HCT116 (cell line): ENCODE results near the gene PREB.

ENCODE experiments used
- CEBPB ChIP-seq: IDR thresholded peaks from 2 replicates; pipeline ENCODE4 v1.6.1; 2012; ENCODE audit warnings: low read depth
- CTCF ChIP-seq, 3 experiments: fragments of 200-600 bp in 1 of 3; sonication (generic) in 1 of 3; IDR thresholded peaks in 2 of 3; conservative IDR thresholded peaks in 1 of 3; 2 replicates each; pipeline ENCODE4 v1.5.1; 2012 to 2017; ENCODE audit warnings: low read depth in 2 of 3, low read length in 2 of 3, antibody characterized with exemption in 1 of 3, borderline replicate concordance in 1 of 3, control low read depth in 1 of 3, mild to moderate bottlenecking in 1 of 3, mixed read lengths in 1 of 3, mixed run types in 1 of 3, moderate library complexity in 1 of 3; ENCODE audit not compliant: insufficient read depth in 1 of 3
- EGR1 ChIP-seq: IDR thresholded peaks from 2 replicates; pipeline ENCODE4 v1.6.1; 2012; ENCODE audit warnings: low read depth
- EZH2 ChIP-seq: fragments of 200-600 bp; sonication (generic); IDR thresholded peaks from 2 replicates; pipeline ENCODE4 v1.6.1; 2017; ENCODE audit warnings: antibody characterized with exemption, mixed run types
- MAX ChIP-seq: IDR thresholded peaks from 2 replicates; pipeline ENCODE4 v1.6.1; 2012
- POLR2A ChIP-seq: IDR thresholded peaks from 2 replicates; pipeline ENCODE4 v1.7.0; 2011; ENCODE audit warnings: borderline replicate concordance; ENCODE audit not compliant: insufficient read depth, insufficient read length; ENCODE audit errors: extremely low read depth
- POLR2AphosphoS5 ChIP-seq: IDR thresholded peaks from 2 replicates; pipeline ENCODE4 v1.6.1; 2011; ENCODE audit warnings: mild to moderate bottlenecking, low read depth, low read length, moderate library complexity
- RAD21 ChIP-seq: IDR thresholded peaks from 2 replicates; pipeline ENCODE4 v1.6.1; 2012; ENCODE audit warnings: low read depth, mild to moderate bottlenecking
- REST ChIP-seq: IDR thresholded peaks from 2 replicates; pipeline ENCODE4 v1.6.1; 2012; ENCODE audit warnings: low read depth
- SIN3A ChIP-seq: IDR thresholded peaks from 2 replicates; pipeline ENCODE4 v1.6.1; 2012; ENCODE audit warnings: low read depth
- SRF ChIP-seq: IDR thresholded peaks from 2 replicates; pipeline ENCODE4 v1.6.1; 2012; ENCODE audit warnings: low read depth
- TCF7L2 ChIP-seq: IDR thresholded peaks from 2 replicates; pipeline ENCODE4 v1.7.0; 2011; ENCODE audit warnings: borderline replicate concordance, inconsistent platforms; ENCODE audit not compliant: insufficient read depth, insufficient read length; ENCODE audit errors: extremely low read depth
- YY1 ChIP-seq: IDR thresholded peaks from 2 replicates; pipeline ENCODE4 v1.6.1; 2011; ENCODE audit warnings: low read length, low read depth, moderate library complexity, mild to moderate bottlenecking; ENCODE audit not compliant: insufficient replicate concordance; ENCODE audit errors: extremely low read depth
- ZFX ChIP-seq: fragments of 450-650 bp; IDR thresholded peaks from 2 replicates; pipeline ENCODE4 v1.6.1; 2017

- TF ChIP-seq CTCF (IDR thresholded peaks at IDR 0.05 in 2 of 3, conservative IDR thresholded peaks at IDR 0.05 in 1 of 3; ENCODE audit: borderline replicate concordance in 1 of 3, insufficient read depth in 1 of 3, low read depth in 2 of 3, low read length in 2 of 3) (no peak), EZH2 (no peak), EGR1 (no peak), SIN3A (no peak), RAD21 (no peak), YY1 (no peak), TCF7L2 (no peak), POLR2AphosphoS5 (no peak), MAX (no peak), POLR2A (no peak), REST (no peak), CEBPB (no peak), SRF (no peak), ZFX (no peak)
Observed at GRCh38 chr2:27096748-27097297, 37.6 kb downstream of the PREB start.
